ENCODE data around the gene UBXN11. TPM values are rescaled to one million over a fixed set of nuclear protein-coding genes. Genes with fewer than 3 reads are reported as not detected.

Gene UBXN11
- polyA plus RNA-seq, 1 of the 3 experiments (the other 2 are of a cell fraction), result 30.6 TPM

- no peaks in the 10 kb centered on the region for H3K9me2 ChIP-seq
- WGBS (ENCODE audit: low lambda C conversion rate), result 80% methylated on average over 7 of the region's 7 CpGs
- H4K20me1 ChIP-seq (ENCODE audit: insufficient read depth), result no peaks in the 10 kb centered on the region
- peaks cover 5% of the 10 kb centered on the region for H3K79me2 ChIP-seq (ENCODE audit: insufficient read depth)
- POLR2A ChIA-PET, result no interaction called here
- no peak overlapping the region for H2AFZ ChIP-seq (ENCODE audit: low read depth)
- H3K9ac ChIP-seq, result no peak overlapping the region
- no peaks in the 10 kb centered on the region for H3K4me1 ChIP-seq (ENCODE audit: control insufficient read depth in 1 of 2, insufficient read depth in 2 of 2, low read depth in 1 of 2, low read length in 1 of 2)
- H3K4me3 ChIP-seq (ENCODE audit: low read depth in 2 of 2, low read length in 1 of 2), result no peak overlapping the region
- no peak for DNase-seq
- no peak overlapping the region for H3K27ac ChIP-seq (ENCODE audit: low read depth in 2 of 2, low read length in 1 of 2)
- H3K4me2 ChIP-seq, result no peak overlapping the region
- TF ChIP-seq MAX (IDR thresholded peaks at IDR 0.05; ENCODE audit: low read depth) (no peak), NFIC (IDR thresholded peaks at IDR 0.05; ENCODE audit: borderline replicate concordance) (no peak), JUND (IDR thresholded peaks at IDR 0.05) (no peak)
- no peaks in the 10 kb centered on the region for H3F3A ChIP-seq (replicated peaks; ENCODE audit: insufficient read depth)
- no peaks in the 10 kb centered on the region for H3K27me3 ChIP-seq (ENCODE audit: insufficient read depth)
- H3K9me3 ChIP-seq, result no peaks in the 10 kb centered on the region
- CTCF ChIA-PET, result interaction anchor here (1.0 to 1.7 kb wide), 3 partner anchors 19 to 69 kb away, joined by 3 to 8 read pairs (median 4); partner anchors contain the start of gene CEP85
- peaks cover 0 to 13% of the 10 kb centered on the region in 2 experiments for H3K36me3 ChIP-seq (replicated peaks in 1 of 2; ENCODE audit: control insufficient read depth in 1 of 2, insufficient read depth in 2 of 2, low read length in 1 of 2)
Measured at GRCh38 chr1:26252718-26253117, 53.7 kb downstream of the UBXN11 start.

GRCh38 chr1:26239936-26240335 lies 66.5 kb downstream of the UBXN11 start:
- H3F3A ChIP-seq (replicated peaks; ENCODE audit: insufficient read depth), result peaks cover 12% of the 10 kb centered on the region
- peaks cover 0 to 6% of the 10 kb centered on the region in 2 experiments for H3K36me3 ChIP-seq (replicated peaks in 1 of 2; ENCODE audit: control insufficient read depth in 1 of 2, insufficient read depth in 2 of 2, low read length in 1 of 2)
- H3K9me2 ChIP-seq, result no peaks in the 10 kb centered on the region
- no peaks in the 10 kb centered on the region for H3K9me3 ChIP-seq
- ChIA-PET POLR2A (no interaction called here), CTCF (no interaction called here)
- H3K9ac ChIP-seq, result no peak overlapping the region
- peaks cover 81% of the 10 kb centered on the region for H3K79me2 ChIP-seq (ENCODE audit: insufficient read depth)
- TF ChIP-seq TAF1 (IDR thresholded peaks at IDR 0.05; ENCODE audit: borderline replicate concordance, low read depth, low read length) (no peak), GATA2 (CRISPR knock-in tag; IDR thresholded peaks at IDR 0.05) (no peak)
- WGBS (ENCODE audit: low lambda C conversion rate), result 81% methylated on average over 4 of the region's 4 CpGs
- H4K20me1 ChIP-seq (ENCODE audit: insufficient read depth), result no peaks in the 10 kb centered on the region
- no peak for DNase-seq
- H3K4me3 ChIP-seq (ENCODE audit: low read depth in 2 of 2, low read length in 1 of 2), result no peak overlapping the region
- no peaks in the 10 kb centered on the region for H3K27me3 ChIP-seq (ENCODE audit: insufficient read depth)
- H3K4me1 ChIP-seq (ENCODE audit: control insufficient read depth in 1 of 2, insufficient read depth in 2 of 2, low read depth in 1 of 2, low read length in 1 of 2), result peaks cover 1 to 21% of the 10 kb centered on the region in 2 experiments; a peak in 2 of 4 replicates
- peak overlapping the region in 1 of 2 experiments; percentile 20; a peak in 1 of 4 replicates for H3K27ac ChIP-seq (ENCODE audit: low read depth in 2 of 2, low read length in 1 of 2)
- peak overlapping the region; percentile 4; the same call in 1 of the 2 replicates for H3K4me2 ChIP-seq
- H2AFZ ChIP-seq (ENCODE audit: low read depth), result no peak overlapping the region

- Histone ChIP-seq H3K4me3 (ENCODE audit: low read depth in 2 of 2, low read length in 1 of 2) (no peak overlapping the region), H4K20me1 (ENCODE audit: insufficient read depth) (no peaks in the 10 kb centered on the region), H3K4me1 (ENCODE audit: control insufficient read depth in 1 of 2, insufficient read depth in 2 of 2, low read depth in 1 of 2, low read length in 1 of 2) (peaks cover 6 to 21% of the 10 kb centered on the region in 2 experiments; a peak in 2 of 4 replicates), H3K9ac (no peak overlapping the region), H3K79me2 (ENCODE audit: insufficient read depth) (peaks cover 74% of the 10 kb centered on the region), H2AFZ (ENCODE audit: low read depth) (peak overlapping the region; percentile 26; the same call in 1 of the 2 replicates), H3K36me3 (replicated peaks in 1 of 2; ENCODE audit: control insufficient read depth in 1 of 2, insufficient read depth in 2 of 2, low read length in 1 of 2) (no peaks in the 10 kb centered on the region), H3K9me3 (no peaks in the 10 kb centered on the region), H3K4me2 (no peak overlapping the region), H3F3A (replicated peaks; ENCODE audit: insufficient read depth) (peaks cover 14% of the 10 kb centered on the region), H3K27ac (ENCODE audit: low read depth in 2 of 2, low read length in 1 of 2) (peak overlapping the region in 1 of 2 experiments; percentile 0; a peak in 1 of 4 replicates), H3K9me2 (no peaks in the 10 kb centered on the region), H3K27me3 (ENCODE audit: insufficient read depth) (no peaks in the 10 kb centered on the region)
- CTCF ChIA-PET, result interaction anchor here (0.9 to 2.2 kb wide), 3 partner anchors 23 to 84 kb away, joined by 3 to 10 read pairs (median 5); partner anchors contain the start of gene ZNF593
- no peak for DNase-seq
- WGBS (ENCODE audit: low lambda C conversion rate), result 77% methylated on average over 6 of the region's 6 CpGs
- POLR2A ChIA-PET, result no interaction called here
- TF ChIP-seq FOXJ3 (CRISPR knock-in tag; IDR thresholded peaks at IDR 0.05) (no peak), NFIC (IDR thresholded peaks at IDR 0.05; ENCODE audit: borderline replicate concordance) (no peak), RCOR1 (IDR thresholded peaks at IDR 0.05; ENCODE audit: low read length) (no peak), CHD2 (IDR thresholded peaks at IDR 0.05; ENCODE audit: low read length, partially characterized antibody) (no peak), RAD21 (IDR thresholded peaks at IDR 0.05; ENCODE audit: low read length) (no peak), EZH2phosphoT487 (IDR thresholded peaks at IDR 0.05; ENCODE audit: borderline replicate concordance, low read depth) (no peak), TAF1 (IDR thresholded peaks at IDR 0.05; ENCODE audit: borderline replicate concordance, low read depth, low read length) (no peak), TEAD4 (IDR thresholded peaks at IDR 0.05; ENCODE audit: borderline replicate concordance, insufficient read depth) (no peak), TCF12 (IDR thresholded peaks at IDR 0.05) (no peak), MEF2A (IDR thresholded peaks at IDR 0.05; ENCODE audit: borderline replicate concordance, low read depth) (no peak), PBX3 (IDR thresholded peaks at IDR 0.05) (no peak), ELF1 (IDR thresholded peaks at IDR 0.05) (no peak), MXI1 (IDR thresholded peaks at IDR 0.05; ENCODE audit: low read depth, low read length) (no peak), SIN3A (IDR thresholded peaks at IDR 0.05; ENCODE audit: borderline replicate concordance, low read depth, low read length) (no peak), FOXM1 (IDR thresholded peaks at IDR 0.05; ENCODE audit: low read depth) (no peak), YY1 (IDR thresholded peaks at IDR 0.05; ENCODE audit: low read depth) (no peak), MAX (IDR thresholded peaks at IDR 0.05; ENCODE audit: low read depth) (no peak)
Measured at GRCh38 chr1:26237230-26237966, 69.0 kb downstream of the UBXN11 start.
